D341Med (cell line): ENCODE data around the gene TCF25.
"Not testable (repeated sequence)": the region's sequence is repeated elsewhere in the genome, so short reads cannot be mapped to it uniquely, and the experiment has no call there.

Source experiments
- DNase-seq: peaks from one replicate; pipeline ENCODE4 v3.0.0; 2012; ENCODE audit warnings: low spot score

TCF25 gene

GRCh38 chr16:89921131-89921701 lies 47.8 kb downstream of the TCF25 start:
- DNase-seq = no peak

DNA sequence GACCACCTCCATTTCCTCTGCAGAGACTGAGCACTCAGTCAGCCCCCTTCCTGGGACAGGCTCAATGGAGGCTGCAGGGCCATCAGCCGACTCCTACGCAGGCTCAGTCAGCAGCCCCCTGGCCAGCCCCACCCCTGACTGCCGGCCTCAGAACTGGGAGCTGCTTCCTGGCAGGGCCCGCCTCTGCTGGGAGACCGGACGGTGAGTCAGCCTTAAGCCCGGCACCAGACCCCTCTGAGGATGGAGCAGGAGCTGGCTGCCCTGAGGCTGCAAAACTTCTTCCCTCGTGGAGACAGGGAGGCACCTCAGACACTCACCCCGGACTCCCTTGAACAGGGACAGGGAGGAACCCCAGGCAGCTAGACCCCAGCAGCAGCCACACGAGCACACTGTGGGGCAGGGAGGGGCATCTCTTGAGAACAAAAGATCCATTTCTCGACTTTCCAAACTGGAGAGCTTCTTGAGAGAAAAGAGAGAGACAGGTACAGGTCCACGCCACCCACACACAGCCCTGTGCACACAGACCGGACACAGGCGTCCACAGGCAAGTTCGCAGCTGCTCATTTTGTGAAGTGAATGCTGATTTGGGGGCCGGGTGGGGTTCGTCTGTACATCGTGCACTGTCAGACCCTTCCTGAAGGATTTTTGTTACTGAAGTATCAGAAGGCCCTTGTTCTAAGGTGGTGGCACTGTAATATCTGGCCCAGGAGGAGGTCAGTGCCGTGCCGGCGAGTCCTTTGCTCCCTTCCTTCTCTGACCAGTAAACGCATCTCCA lies 48.5 kb downstream of the TCF25 start:
- DNase-seq = no peak

DNA sequence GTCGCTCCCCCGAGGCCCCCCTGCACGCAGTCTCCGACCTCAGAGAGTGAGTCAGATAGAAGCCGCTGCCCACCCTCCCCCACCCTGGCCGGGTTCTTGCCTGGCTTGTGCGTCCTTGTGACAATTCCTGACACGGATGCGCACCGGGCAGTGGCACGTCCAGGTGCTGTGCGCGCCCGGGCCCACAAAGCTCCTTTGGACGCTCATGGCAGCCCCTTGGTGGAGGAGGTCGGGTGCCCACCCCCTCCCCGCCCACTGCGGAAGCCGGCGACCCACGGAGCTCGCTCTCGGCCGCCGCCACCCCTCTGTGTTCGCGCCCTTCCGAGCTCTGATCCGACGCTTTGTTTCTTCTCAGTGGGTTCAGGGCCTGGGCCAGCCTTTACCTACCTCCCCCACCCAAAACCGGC lies 49.1 kb downstream of the TCF25 start:
- no peak for DNase-seq

- peak; percentile 98 for DNase-seq
Observed at GRCh38 chr16:89922884-89923639, 49.7 kb downstream of the TCF25 start, which contains the start of gene TUBB3. TUBB3 (plus strand) TSS chr16:89923342; CDS start chr16:89923402, 60 bp downstream.

DNA sequence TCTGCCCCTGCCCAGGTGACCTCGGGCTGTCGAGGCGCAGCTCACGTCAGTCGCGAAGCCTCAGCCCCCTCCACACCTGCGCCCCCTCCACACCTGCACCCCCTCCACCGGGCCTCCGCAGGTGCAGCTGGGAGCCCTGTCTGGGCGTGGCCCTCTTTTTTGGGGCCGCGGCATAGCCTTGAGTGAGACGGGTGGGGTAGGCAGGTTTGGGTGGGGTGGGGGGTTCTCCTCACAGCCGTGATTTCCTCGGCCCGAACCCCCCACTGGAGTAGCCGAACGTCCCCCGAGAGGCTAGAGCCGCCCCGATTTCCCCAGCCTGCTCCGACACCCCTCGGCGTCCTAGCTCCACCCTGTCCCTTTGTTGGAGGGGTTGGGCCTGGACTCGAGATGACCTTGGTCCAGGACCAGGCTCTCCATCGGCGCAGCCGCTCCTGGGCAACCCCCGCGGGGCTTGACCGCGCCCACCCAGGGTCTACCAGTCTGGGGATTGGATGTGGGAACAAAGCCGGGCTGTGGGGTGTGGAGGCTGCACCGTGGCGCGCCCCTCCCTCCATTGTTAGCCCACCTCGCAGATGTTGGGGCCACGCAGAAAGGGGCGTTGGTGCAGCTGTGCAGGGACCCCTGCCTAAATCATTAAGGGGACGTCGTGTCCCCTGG lies 50.4 kb downstream of the TCF25 start:
- peak; percentile 53 for DNase-seq

DNA sequence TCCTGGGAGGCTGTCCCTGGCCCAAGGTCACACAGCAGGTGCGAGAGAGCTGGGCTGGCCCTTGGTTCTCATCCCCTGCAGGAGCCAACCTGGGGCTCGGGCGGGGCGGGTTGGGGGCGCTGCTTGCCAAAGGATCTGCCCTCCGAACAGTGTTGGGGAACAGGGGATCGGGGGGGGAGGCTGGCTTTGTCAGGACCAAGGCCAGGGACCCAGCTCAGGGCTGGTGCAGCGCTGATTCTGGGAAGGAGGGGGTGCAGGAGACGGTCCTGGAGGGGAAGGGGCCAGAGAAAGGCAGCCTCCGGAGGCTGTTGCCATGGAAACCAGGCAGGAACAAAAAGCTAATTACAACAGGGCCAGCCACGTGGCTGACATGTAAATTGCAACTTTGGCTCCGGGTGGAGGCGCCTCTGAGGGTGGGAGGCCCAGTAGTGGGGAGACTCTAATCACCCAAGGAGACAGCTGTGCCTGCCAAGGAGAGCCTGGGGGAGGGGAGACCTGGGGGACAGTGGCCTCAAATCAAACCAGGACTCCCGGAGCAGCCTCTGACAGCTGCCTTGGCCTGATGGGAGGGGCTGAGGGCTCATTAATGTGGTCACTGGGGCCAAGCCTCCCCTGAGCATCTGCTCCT lies 51.0 kb downstream of the TCF25 start:
- peak; percentile 65 for DNase-seq

GRCh38 chr16:89924925-89925307 lies 51.5 kb downstream of the TCF25 start:
- DNase-seq = no peak

- DNase-seq = no peak
Observed at GRCh38 chr16:89925596-89926079, 52.2 kb downstream of the TCF25 start.

- no peak for DNase-seq
Observed at GRCh38 chr16:89931305-89931896, 58.0 kb downstream of the TCF25 start.

GRCh38 chr16:89931964-89932363 lies 58.6 kb downstream of the TCF25 start:
- no peak for DNase-seq

DNA sequence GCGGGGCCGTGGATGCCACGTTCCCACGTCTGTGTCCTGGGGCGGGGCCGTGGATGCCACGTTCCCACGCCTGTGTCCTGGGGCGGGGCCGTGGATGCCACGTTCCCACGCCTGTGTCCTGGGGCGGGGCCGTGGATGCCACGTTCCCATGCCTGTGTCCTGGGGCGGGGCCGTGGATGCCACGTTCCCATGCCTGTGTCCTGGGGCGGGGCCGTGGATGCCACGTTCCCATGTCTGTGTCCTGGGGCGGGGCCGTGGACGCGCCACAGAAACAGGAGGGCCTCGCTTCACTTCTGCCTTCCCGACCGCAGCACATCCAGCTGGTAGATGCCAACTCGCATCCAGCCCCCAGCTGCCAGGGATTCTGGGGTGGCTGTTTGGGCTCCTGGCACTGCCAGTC lies 60.6 kb downstream of the TCF25 start:
- not testable (repeated sequence) for DNase-seq

DNA sequence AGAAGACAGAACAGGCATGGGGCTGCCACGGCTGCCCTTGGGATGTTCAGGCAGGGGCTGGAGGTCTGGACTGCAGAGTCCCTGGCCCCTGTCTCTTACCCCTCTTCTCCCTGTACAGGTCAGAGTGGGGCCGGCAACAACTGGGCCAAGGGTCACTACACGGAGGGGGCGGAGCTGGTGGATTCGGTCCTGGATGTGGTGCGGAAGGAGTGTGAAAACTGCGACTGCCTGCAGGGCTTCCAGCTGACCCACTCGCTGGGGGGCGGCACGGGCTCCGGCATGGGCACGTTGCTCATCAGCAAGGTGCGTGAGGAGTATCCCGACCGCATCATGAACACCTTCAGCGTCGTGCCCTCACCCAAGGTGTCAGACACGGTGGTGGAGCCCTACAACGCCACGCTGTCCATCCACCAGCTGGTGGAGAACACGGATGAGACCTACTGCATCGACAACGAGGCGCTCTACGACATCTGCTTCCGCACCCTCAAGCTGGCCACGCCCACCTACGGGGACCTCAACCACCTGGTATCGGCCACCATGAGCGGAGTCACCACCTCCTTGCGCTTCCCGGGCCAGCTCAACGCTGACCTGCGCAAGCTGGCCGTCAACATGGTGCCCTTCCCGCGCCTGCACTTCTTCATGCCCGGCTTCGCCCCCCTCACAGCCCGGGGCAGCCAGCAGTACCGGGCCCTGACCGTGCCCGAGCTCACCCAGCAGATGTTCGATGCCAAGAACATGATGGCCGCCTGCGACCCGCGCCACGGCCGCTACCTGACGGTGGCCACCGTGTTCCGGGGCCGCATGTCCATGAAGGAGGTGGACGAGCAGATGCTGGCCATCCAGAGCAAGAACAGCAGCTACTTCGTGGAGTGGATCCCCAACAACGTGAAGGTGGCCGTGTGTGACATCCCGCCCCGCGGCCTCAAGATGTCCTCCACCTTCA lies 61.5 kb downstream of the TCF25 start:
- DNase-seq = no peak

GRCh38 chr16:89935620-89936019 lies 62.2 kb downstream of the TCF25 start:
- DNase-seq = not testable (repeated sequence)

- DNase-seq = no peak
Observed at GRCh38 chr16:89936034-89936433, 62.6 kb downstream of the TCF25 start.

DNA sequence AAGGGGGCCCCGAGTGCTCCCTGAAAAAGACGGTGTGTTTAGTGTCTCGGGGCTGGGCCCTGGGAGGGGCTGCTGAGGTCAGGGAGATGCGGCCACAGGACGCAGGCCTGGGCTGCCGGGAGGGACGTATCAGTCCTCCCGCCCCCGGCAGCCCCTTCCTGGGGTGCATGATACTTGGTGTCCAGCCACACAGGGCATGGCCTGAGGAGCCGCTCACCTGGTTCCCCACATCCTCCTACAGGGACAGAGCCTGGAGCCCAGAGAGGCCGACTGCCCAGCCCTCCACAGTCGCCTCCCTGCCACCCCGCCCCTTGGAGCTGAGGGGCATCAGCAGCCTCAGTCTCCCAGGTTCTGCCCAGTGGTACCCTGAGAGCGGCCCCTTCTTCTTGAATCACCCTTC lies 63.1 kb downstream of the TCF25 start:
- no peak for DNase-seq

DNA sequence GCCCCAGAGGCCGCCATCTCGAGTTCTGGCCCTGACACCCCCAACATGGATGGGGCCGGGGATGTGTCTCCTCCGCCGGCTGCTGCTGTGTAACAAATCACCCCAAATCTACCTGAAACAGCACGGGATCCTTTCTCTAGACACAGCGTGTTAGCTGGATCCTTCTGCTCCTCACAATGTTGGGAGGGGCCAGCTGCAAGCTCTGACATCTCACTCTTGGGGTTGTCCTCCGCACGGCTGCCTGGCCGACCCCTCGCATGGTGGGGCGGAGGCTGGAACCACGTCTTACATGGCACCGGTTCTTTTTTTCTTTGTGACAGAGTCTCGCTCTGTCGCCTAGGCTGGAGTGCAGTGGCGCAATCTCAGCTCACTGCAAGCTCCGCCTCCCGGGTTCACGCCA lies 63.6 kb downstream of the TCF25 start:
- DNase-seq = no peak

- no peak for DNase-seq
Observed at GRCh38 chr16:89938175-89938885, 64.9 kb downstream of the TCF25 start.

DNA sequence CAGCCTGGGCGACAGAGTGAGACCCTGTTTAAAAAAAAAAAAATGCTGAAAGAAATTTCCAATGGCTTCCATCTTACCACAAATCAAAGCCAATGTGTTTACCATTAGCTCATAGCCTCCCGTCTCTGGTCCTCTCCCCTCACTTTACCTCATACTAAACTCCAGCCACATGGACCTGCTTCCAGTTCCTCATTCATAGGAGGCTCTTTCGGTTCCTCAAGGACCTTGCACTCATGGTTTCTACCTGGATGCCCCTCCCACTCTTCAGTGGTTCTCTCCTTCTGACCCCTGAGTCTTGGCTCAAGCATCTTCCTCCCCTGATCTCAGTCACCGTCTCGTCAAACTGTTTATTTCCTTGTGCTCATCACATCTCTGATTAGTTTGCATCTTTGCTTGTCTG lies 71.4 kb downstream of the TCF25 start:
- no peak for DNase-seq

DNA sequence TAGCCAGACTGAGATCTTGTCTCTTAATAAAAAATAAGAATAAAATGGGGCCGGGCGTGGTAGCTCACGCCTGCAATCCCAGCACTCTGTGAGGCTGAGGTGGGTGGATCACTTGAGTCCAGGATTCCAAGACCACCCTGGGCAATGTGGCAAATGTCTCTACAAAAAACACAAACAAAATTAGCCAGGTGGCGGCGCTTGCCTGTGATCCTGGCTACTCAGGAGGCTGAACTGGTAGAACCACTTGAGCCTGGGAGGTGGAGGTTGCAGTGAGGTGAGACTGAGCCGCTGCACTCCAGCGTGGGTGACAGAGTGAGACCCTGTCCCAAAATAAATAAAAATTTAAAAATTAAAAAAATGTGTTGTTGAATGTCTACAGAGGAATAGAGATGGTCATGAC lies 72.3 kb downstream of the TCF25 start:
- no peak for DNase-seq

DNA sequence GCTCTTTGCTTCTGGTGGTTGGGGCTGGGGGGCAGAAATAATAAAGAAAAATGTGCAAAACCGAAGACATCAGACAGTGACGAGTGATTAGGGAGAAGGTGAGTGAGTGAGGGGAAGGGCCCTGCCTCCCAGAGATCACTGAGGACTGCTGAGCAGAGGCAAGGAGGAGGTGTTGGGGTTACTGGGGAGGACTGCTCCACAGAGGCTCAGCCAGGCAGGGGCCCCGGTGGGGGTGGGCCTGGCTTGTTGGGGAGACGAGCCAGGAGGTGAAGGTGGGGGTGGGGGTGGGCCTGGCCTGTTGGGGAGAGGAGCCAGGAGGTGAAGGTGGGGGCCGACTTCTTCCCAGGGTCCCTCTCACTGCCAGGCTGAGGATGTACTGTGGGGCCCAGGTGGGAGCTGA lies 73.1 kb downstream of the TCF25 start:
- no peak for DNase-seq
